H1 (cell line): ENCODE measurements around the gene MPST. TPM values are rescaled to one million over a fixed set of nuclear protein-coding genes. Genes with fewer than 3 reads are reported as not detected.

ENCODE experiments used
- CHD2 ChIP-seq: IDR thresholded peaks from 2 replicates; pipeline ENCODE4 v1.6.1; 2012; ENCODE audit warnings: low read length, improper control_type of control experiment
- CHD7 ChIP-seq: fragments of 300-600 bp; sonication (generic); IDR thresholded peaks from 2 replicates; pipeline ENCODE4 v1.7.1; 2012; ENCODE audit warnings: low read length, moderate library complexity, mild to moderate bottlenecking, inconsistent platforms; ENCODE audit not compliant: insufficient replicate concordance
- SAP30 ChIP-seq: fragments of 300-600 bp; sonication (generic); IDR thresholded peaks from 2 replicates; pipeline ENCODE4 v1.7.1; 2012; ENCODE audit warnings: low read length, moderate library complexity, mild to moderate bottlenecking, inconsistent platforms; ENCODE audit not compliant: insufficient read depth, insufficient replicate concordance
- TEAD4 ChIP-seq: IDR thresholded peaks from 2 replicates; pipeline ENCODE4 v1.6.1; 2012; ENCODE audit warnings: low read depth, low read length, inconsistent platforms, mixed read lengths
- polyA plus RNA-seq, 7 experiments: library from polyadenylated mRNA; depleted of rRNA in 3 of 7; stranded (reverse) in 5 of 7; unstranded in 2 of 7; fragments of >200 nt in 5 of 7; fragments of 200-250 nt in 2 of 7; gene quantifications; 1 replicate in 5 of 7; 2 replicates in 1 of 7; 4 replicates in 1 of 7; pipeline versions ENCODE4 v1.2.1 to v1.2.3, GENCODE V29; 2011 to 2013; ENCODE audit warnings: missing spikeins in 2 of 7, mixed read lengths in 2 of 7
- total RNA-seq: library from RNA; stranded (reverse); fragmentation: NEBNext Ultra II Directional; extraction: Animal tissue kit (Norgen Biotek cat#: 25700); gene quantifications from 2 replicates; pipeline ENCODE4 v1.2.1, GENCODE V29; 2021

The MPST gene
- total and polyA plus RNA-seq, 2 of the 8 experiments (the other 6 are each of a cell fraction or from before 2014, with no cell fraction given), result 86.0 to 124 TPM

GRCh38 chr22:37050913-37051312, 31.4 kb downstream of the MPST start (continued):
- TF ChIP-seq CHD7 (no peak), TEAD4 (no peak), CHD2 (no peak), SAP30 (no peak)
